NCI-H526 treated with DMSO at 0.1 percent for 48 hours (cell line): Measurements from ENCODE around the gene CHRNA9.
A peak's percentile ranks its signal among the peaks of the same experiment; 100 is the strongest.

Source experiments
- DNase-seq: peaks from one replicate; lab custom pipeline; 2025; lab: John Stamatoyannopoulos, UW

Gene CHRNA9

DNA sequence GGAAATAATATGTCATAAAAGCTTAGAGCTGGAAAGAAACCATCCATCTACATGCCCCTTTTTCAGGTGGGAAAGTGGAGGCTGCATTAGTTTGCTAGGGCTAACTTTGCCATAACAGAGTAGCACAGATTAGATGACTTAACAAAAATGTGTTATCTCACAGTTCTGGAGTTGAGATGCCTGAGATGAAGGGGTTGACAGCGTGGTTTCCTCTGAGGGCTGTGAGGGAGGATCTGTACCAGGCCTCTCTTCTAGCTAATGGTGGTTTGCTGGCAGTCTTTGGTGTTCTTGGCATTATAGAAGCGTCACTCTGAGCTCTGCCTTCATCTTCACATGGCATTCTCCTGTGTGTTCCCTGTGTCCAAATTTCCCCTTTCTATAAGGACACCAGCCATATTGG is 2.4 kb downstream of the CHRNA9 start:
- no peak for DNase-seq

DNA sequence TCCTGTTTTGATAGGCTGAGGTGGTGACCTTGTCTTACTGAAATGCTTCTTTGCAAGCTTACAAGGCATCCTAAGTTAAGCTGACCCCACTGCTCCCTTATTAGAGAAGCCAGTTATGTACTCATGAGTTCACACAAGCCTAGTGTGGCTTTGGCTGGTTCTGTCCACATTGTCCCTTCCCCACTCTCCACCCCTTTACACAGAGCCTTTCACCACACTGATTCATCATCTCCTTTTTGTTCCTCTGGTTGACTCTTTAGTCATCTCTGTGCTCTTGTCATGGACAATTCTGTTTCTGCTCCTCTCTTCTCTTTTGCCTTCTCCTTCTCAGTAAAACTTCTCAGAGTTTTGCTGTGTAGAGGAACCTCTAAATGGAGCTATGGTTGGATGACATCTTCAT is 4.9 kb downstream of the CHRNA9 start:
- DNase-seq: no peak

- no peak for DNase-seq
These were observed 12.3 kb downstream of the CHRNA9 start for GRCh38 chr4:40347472-40347871.

- DNase-seq: no peak
These were observed 12.9 kb downstream of the CHRNA9 start for GRCh38 chr4:40348000-40348399.

- no peak for DNase-seq
These were observed 14.5 kb downstream of the CHRNA9 start for GRCh38 chr4:40349561-40350198.

GRCh38 chr4:40350627-40351227 is 15.6 kb downstream of the CHRNA9 start:
- DNase-seq: no peak

- DNase-seq: no peak
These were observed 19.0 kb downstream of the CHRNA9 start for GRCh38 chr4:40354158-40354557.

DNA sequence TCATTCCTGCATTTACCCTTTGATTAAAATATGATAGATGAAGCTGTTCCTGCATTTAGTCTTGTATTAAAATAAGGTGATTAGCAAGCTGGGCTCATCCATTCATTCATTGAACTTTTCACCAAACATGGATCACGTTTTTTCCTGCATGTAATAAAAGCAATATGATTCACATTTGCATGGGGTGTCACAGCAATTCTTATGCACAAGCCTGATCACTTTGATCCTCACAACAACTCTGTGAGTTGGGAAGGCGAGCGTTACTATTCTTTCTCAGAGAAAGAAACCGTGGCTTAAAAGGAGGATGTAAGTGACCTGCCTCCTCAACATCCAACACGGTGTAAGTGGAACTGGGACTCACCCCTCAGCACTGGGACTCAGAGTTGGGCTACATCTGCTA is 20.0 kb downstream of the CHRNA9 start:
- DNase-seq: no peak

GRCh38 chr4:40357738-40358137 is 22.6 kb downstream of the CHRNA9 start:
- no peak for DNase-seq

GRCh38 chr4:40361338-40361737 is 26.2 kb downstream of the CHRNA9 start:
- DNase-seq: no peak

- DNase-seq: no peak
These were observed 28.3 kb downstream of the CHRNA9 start for GRCh38 chr4:40363382-40363920.

GRCh38 chr4:40363945-40364344 is 28.8 kb downstream of the CHRNA9 start:
- no peak for DNase-seq

- DNase-seq: no peak
These were observed 30.6 kb downstream of the CHRNA9 start for GRCh38 chr4:40365766-40366165.

- no peak for DNase-seq
These were observed 32.3 kb downstream of the CHRNA9 start for GRCh38 chr4:40367451-40367850.

DNA sequence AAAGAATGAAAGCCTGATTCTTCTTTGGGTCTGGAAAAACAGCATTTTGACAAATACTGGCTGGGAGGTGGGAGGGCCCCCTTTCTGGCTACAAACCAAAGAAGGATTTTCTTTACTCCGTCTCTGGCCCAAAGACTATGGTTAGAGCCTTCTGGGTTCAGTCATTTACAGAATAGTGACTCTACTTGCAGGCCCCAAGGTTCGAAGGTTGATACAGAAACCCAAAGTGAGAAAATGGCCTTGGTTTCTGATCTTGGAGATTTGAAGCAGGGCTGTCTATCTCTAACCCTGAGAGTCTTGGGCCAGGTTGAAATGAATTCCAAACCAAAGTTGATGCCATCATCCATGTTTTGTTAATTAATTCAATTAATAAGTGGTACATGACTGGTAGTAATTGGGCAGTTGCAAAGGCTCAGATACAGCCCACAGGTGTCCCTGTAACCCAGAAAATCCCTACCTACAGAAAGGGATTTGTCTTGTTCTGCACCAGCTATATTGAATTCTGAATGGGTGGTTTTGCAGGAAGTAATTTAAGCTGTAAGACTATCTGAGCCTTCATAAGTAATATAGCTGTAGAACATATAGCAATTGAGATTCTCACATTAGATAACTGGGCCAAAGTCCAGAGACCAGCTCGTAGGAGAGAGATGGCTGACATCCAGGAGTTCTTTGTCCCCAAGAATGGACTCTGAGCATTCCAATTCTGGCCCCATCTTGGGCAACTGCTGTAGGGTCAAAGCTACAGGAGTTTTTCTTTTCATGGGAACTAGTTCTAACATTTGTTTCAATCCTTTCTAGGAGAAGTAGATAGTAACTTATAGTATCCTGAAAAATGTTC is 34.5 kb downstream of the CHRNA9 start:
- no peak for DNase-seq

- DNase-seq: no peak
These were observed 37.5 kb downstream of the CHRNA9 start for GRCh38 chr4:40372651-40373050.

- DNase-seq: no peak
These were observed 38.5 kb downstream of the CHRNA9 start for GRCh38 chr4:40373636-40374035.

GRCh38 chr4:40375095-40375494 is 40.0 kb downstream of the CHRNA9 start:
- no peak for DNase-seq

GRCh38 chr4:40375620-40376019 is 40.5 kb downstream of the CHRNA9 start:
- DNase-seq: no peak

- DNase-seq: peak; percentile 69
These were observed 42.6 kb downstream of the CHRNA9 start for GRCh38 chr4:40377512-40378365.

DNA sequence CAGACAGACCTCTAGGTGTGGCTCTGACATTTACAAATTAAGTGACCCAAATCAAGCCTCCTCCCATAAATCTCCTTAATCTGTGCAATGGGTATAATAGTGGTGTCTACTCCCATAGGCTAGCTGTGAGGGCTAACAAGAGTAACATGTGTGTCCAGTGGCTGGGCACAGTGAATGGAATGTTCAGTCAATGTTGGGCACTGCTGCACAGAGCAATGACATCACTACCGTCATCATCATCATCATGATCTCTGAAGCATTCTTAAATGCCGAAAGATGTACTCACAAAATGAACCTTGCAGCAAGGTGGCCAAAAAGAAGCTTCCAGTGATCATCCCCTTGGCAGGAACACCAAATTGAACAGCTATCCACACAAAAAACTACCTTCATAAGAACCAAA is 43.5 kb downstream of the CHRNA9 start:
- DNase-seq: no peak

- DNase-seq: no peak
These were observed 44.1 kb downstream of the CHRNA9 start for GRCh38 chr4:40379248-40379647.
